ENCODE data around the gene KCNQ2.
"Not testable (repeated sequence)": the region's sequence is repeated elsewhere in the genome, so short reads cannot be mapped to it uniquely, and the experiment has no call there.

The KCNQ2 gene

DNA sequence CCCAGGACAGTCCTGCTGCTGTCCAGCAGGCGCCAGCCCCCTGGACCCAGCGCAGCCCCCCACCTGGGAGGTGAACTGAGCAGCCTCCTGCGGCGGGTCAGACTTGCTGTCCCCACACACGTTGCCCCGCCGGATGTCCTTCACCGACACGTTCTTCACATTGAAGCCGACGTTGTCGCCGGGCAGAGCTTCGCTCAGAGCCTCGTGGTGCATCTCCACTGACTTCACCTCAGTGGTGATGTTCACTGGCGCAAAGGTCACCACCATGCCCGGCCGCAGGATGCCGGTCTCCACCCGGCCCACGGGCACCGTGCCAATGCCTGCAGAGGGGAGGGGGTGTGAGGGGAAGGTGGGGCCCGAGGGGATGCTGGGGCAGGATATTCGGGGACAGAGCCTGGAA lies 18.0 kb upstream of the KCNQ2 start:
- Mint-ChIP-seq H3K27me3 (peaks cover 49% of the 10 kb centered on the region), H3K9me3 (peaks cover 12% of the 10 kb centered on the region), H3K36me3 (ENCODE audit: low read depth) (no peaks in the 10 kb centered on the region), H3K27ac (no peak overlapping the region), H3K4me1 (ENCODE audit: low read depth) (no peaks in the 10 kb centered on the region), H3K4me3 (no peak overlapping the region)
- intact Hi-C loops (cut with micrococcal nuclease) = no loop called here

DNA sequence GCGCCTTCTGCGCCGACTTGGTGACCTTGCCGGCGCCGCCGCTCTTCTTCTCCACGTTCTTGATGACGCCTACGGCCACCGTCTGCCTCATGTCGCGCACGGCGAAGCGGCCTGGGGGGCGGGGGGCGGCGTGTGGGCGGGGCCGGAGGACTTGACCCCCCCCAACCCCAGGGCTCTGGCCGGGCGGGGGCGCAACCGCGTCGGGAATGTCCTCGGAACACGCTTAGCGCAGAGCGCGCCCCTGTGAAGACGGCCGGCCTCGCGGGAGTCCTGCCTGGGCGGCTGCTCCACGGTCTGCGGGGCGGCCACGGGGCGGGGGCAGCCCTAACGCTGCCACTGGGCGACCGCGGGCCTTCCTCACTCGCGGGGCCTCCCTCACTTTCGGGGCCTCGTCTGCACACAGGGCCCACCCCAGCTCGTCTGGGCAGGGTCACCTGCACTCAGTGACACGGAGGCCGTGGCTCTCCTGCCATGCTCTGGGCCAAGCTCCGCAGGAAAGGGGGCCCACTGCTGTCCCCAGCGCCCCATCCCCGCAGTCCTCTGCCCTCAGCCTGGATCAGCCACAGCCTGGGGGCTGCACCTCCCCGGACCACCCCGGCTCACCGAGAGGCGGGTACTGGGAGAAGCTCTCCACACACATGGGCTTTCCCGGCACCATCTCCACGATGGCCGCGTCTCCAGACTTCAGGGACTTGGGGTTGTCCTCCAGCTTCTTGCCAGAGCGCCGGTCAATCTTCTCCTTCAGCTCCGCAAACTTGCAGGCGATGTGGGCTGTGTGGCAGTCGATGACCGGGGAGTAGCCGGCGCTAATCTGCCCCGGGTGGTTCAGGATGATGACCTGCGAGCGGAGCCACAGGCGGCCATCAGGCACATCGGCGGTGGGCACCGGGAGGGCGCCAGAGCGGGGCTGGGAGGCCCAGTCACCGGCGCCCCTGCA lies 16.1 kb upstream of the KCNQ2 start:
- Mint-ChIP-seq H3K27ac (no peak overlapping the region), H3K9me3 (peaks cover 12% of the 10 kb centered on the region), H3K4me3 (no peak overlapping the region), H3K4me1 (ENCODE audit: low read depth) (no peaks in the 10 kb centered on the region), H3K36me3 (ENCODE audit: low read depth) (no peaks in the 10 kb centered on the region), H3K27me3 (peaks cover 61% of the 10 kb centered on the region)
- intact Hi-C loops (cut with micrococcal nuclease) = no loop called here

DNA sequence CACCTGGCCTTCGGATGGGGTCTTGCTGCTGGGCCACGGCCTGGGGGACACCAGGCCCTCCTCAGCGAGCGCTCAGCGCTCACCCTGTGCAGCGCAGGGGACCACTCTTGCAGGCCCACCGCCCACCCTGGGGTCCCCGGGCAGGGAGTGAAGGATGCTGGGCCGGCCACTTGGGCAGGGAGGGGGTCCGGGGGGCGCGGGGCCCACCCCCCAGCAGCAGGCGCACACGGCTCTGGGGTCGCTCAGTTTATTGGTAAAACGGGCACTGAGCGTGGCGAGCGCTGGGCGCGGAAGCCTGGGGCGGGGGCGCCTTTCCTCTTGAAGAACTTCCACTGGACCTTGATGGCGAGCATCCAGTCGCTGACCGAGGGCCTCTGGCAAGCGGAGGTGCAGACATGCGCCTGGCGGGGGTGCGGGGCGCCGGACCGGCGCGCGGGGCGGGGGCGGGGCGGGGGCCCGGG lies 15.4 kb upstream of the KCNQ2 start:
- intact Hi-C loops (cut with micrococcal nuclease) = no loop called here
- Mint-ChIP-seq H3K9me3 (peaks cover 12% of the 10 kb centered on the region), H3K27ac (no peak overlapping the region), H3K4me3 (no peak overlapping the region), H3K27me3 (peaks cover 68% of the 10 kb centered on the region), H3K4me1 (ENCODE audit: low read depth) (no peaks in the 10 kb centered on the region), H3K36me3 (ENCODE audit: low read depth) (no peaks in the 10 kb centered on the region)

DNA sequence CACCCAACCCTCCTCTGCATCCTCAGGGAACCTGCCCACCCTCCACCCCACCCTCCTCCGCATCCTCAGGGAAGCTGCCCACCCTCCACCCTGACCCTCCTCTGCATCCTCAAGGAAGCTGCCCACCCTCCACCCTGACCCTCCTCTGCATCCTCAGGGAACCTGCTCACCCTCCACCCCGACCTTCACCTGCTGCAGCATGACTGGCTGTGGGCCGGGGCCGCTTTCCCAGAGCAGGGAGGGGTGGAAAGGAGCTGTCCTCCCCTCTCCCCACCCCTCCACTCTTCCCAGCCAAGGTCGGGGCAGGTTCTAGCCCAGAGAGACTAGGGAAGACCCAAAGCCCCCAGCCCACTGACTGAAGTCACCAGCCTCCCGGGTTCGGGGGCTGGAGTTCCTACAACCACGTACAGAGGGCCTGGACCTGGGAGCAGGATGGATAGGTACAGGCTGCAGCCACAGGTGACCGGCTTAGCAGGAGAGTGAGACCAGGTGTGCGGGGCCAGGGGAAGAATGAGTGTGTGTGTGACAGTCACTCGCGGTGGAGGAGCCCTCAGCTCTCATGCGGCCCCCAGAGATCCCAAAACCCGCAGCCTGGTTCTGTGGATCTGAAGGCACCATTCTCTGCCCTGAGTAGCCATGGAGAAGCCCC lies 14.8 kb upstream of the KCNQ2 start:
- intact Hi-C loops (cut with micrococcal nuclease) = no loop called here
- Mint-ChIP-seq H3K36me3 (ENCODE audit: low read depth) (no peaks in the 10 kb centered on the region), H3K27me3 (peaks cover 71% of the 10 kb centered on the region), H3K27ac (no peak overlapping the region), H3K4me3 (no peak overlapping the region), H3K9me3 (peaks cover 7% of the 10 kb centered on the region), H3K4me1 (ENCODE audit: low read depth) (no peaks in the 10 kb centered on the region)

DNA sequence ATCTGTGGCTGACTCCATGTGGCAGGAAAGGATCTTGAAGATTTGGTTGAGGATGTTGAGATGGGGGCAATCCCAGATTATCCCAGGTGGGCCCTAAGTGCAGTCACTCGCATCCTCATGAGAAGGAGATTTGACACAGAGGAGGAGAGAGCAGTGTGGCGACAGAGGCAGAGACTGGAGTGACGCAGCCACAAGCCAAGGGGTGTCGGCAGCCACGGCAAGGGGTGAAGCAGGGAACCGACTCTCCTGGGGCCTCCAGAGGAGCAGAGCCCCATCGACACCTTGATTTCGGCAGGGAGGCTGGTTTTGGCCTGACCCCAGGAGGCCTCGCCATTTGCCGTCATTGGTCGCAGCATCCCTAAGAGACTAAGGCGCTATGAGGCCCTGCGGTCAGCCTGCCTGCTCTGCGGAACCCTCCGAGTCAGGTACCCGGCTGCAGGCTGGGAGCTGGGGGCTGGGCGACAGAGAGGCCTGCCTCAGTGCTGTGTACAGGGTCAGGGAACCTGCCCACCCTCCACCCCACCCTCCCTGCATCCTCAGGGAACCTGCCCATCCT lies 13.9 kb upstream of the KCNQ2 start:
- Mint-ChIP-seq H3K9me3 (no peaks in the 10 kb centered on the region), H3K27ac (no peak overlapping the region), H3K27me3 (peaks cover 73% of the 10 kb centered on the region), H3K4me1 (ENCODE audit: low read depth) (no peaks in the 10 kb centered on the region), H3K4me3 (no peak overlapping the region), H3K36me3 (ENCODE audit: low read depth) (no peaks in the 10 kb centered on the region)
- intact Hi-C loops (cut with micrococcal nuclease) = no loop called here

DNA sequence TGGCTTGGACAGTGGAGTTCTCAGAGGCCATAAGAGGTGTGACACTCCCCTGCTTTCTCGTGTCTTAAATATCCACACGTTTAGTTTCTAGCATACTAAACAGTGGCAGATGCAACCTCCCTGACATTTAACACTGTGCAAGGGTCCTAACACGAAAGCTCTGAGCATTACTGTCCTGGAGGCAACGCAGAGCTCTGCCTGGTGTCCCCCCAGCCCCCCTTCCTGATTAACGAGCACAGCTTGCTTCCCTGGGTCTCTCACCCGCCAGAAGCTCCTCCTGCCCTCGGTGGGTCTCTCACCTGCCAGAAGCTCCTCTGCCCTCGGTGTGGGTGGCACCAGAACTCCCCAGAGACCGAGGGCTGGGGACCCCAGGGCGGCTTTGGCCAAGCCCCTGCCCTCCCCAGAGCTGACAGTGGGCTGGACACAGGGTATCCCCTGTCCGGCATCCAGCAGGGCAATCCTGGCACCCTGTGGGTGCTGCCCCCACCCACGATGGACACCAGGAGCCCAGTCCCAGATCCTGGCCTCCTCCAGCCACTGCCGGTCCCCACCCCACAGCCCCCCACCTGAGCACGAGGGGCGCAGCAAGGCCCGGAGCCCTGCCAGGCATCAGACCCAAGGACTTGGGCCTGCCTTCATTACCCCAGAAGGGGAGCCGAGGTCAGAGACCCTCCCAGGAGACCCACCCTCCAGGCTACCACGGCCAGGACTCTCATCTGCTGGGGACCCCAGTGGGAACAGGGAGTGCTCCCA lies 12.4 kb upstream of the KCNQ2 start:
- no peaks in the 10 kb centered on the region for H3K4me1 Mint-ChIP-seq (ENCODE audit: low read depth)
- no peak overlapping the region for H3K27ac Mint-ChIP-seq
- intact Hi-C loops (cut with micrococcal nuclease) = no loop called here
- no peaks in the 10 kb centered on the region for H3K9me3 Mint-ChIP-seq
- H3K27me3 Mint-ChIP-seq = peaks cover 68% of the 10 kb centered on the region
- H3K4me3 Mint-ChIP-seq = no peak overlapping the region
- no peaks in the 10 kb centered on the region for H3K36me3 Mint-ChIP-seq (ENCODE audit: low read depth)

DNA sequence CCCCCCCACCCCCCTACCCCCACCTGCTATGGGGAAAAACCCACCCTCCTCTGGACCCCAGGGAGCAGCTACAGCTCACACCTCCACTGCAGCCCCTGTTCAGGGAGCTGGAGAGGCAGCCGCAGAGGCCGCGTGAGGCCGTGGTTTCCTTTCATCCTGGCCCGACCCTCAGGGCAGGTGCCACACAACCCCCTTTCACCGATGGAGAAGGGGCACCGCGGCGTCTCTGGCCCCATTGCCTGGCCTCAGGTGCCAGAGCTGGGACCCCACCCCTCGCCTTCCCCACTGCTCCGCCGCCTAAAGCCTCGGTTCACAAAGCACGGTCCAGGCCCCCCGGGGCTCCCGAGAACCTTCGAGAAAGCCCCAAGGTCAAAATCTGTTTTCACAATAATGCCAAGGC lies 11.8 kb upstream of the KCNQ2 start:
- Mint-ChIP-seq H3K4me1 (ENCODE audit: low read depth) (no peaks in the 10 kb centered on the region), H3K36me3 (ENCODE audit: low read depth) (no peaks in the 10 kb centered on the region), H3K4me3 (no peak overlapping the region), H3K27ac (no peak overlapping the region), H3K9me3 (no peaks in the 10 kb centered on the region), H3K27me3 (peaks cover 65% of the 10 kb centered on the region)
- intact Hi-C loops (cut with micrococcal nuclease) = no loop called here

DNA sequence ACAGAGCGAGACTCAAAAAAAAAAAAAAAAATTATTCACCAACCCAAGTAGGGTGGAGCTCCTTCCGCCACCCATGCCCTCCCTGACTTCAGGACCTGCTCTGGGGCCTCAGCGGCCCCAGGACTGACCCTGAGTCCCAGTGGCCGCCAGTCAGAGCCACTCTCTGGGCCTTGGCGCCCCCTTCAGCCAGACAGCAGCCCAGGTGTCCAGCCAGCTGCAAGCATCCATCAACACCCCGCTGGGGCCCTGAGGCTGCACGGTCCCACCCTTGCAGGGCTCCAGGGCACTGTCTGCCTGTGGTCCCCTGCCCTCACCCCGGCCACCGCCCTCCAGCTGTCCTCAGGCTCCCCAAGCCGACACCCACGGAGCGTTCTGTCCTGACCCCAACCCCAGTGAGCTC lies 11.4 kb upstream of the KCNQ2 start:
- H3K4me3 Mint-ChIP-seq = no peak overlapping the region
- intact Hi-C loops (cut with micrococcal nuclease) = no loop called here
- H3K9me3 Mint-ChIP-seq = no peaks in the 10 kb centered on the region
- H3K36me3 Mint-ChIP-seq (ENCODE audit: low read depth) = no peaks in the 10 kb centered on the region
- H3K27me3 Mint-ChIP-seq = peaks cover 62% of the 10 kb centered on the region
- no peak overlapping the region for H3K27ac Mint-ChIP-seq
- H3K4me1 Mint-ChIP-seq (ENCODE audit: low read depth) = no peaks in the 10 kb centered on the region

DNA sequence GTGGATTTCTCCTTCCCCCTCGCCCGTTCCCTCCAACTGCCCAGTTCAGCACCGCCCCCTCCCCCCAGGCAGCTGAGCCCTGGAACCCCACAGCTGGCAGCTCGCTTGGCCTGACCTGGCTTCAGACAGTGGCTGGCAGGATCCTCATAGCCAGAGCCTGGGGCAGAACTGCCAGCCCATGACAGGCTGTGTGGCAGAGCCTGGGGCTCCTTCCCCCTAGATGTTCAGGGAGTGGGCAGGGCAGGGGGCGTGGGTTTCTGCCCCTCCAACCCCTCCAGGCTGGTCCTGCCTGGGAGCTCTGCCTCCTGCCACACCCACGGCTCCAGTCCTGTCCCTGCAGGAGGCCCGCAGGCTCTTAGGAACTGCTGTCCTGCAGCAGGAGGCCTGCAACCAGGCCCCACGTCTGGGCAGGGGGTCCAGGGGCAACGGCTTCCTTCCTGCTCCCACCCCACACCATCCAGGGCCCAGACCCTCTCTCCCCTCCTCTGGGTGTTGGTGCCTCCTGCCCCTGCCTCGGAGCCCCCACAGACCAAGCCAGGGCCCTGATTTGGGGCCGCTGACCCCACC lies 9.6 kb upstream of the KCNQ2 start:
- no peak overlapping the region for H3K27ac Mint-ChIP-seq
- no peaks in the 10 kb centered on the region for H3K9me3 Mint-ChIP-seq
- intact Hi-C loops (cut with micrococcal nuclease) = no loop called here
- no peak overlapping the region for H3K4me3 Mint-ChIP-seq
- no peaks in the 10 kb centered on the region for H3K36me3 Mint-ChIP-seq (ENCODE audit: low read depth)
- no peaks in the 10 kb centered on the region for H3K4me1 Mint-ChIP-seq (ENCODE audit: low read depth)
- H3K27me3 Mint-ChIP-seq = peaks cover 64% of the 10 kb centered on the region

DNA sequence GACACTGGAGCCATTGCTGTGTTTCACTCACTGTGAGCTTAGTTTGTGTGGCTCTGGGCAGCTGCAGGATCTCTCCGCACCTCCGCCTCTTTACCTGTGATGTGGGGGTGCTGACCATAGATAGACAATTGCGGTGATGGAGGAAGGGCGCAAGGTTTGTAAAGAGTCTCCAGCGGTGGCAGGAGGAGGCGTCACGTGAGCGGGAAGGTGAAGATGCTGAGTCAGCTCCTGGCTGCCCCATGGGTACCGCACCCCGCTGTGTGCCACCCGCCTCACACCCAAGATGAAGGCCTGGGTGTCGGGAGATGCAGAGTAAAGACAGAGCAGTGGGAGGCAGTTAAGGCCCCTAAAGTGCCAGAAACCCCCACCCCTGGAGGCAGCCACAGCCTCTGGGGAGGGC lies 9.0 kb upstream of the KCNQ2 start:
- H3K27ac Mint-ChIP-seq = no peak overlapping the region
- H3K4me3 Mint-ChIP-seq = no peak overlapping the region
- H3K4me1 Mint-ChIP-seq (ENCODE audit: low read depth) = no peaks in the 10 kb centered on the region
- intact Hi-C loops (cut with micrococcal nuclease) = no loop called here
- H3K36me3 Mint-ChIP-seq (ENCODE audit: low read depth) = no peaks in the 10 kb centered on the region
- H3K27me3 Mint-ChIP-seq = peaks cover 69% of the 10 kb centered on the region
- no peaks in the 10 kb centered on the region for H3K9me3 Mint-ChIP-seq

DNA sequence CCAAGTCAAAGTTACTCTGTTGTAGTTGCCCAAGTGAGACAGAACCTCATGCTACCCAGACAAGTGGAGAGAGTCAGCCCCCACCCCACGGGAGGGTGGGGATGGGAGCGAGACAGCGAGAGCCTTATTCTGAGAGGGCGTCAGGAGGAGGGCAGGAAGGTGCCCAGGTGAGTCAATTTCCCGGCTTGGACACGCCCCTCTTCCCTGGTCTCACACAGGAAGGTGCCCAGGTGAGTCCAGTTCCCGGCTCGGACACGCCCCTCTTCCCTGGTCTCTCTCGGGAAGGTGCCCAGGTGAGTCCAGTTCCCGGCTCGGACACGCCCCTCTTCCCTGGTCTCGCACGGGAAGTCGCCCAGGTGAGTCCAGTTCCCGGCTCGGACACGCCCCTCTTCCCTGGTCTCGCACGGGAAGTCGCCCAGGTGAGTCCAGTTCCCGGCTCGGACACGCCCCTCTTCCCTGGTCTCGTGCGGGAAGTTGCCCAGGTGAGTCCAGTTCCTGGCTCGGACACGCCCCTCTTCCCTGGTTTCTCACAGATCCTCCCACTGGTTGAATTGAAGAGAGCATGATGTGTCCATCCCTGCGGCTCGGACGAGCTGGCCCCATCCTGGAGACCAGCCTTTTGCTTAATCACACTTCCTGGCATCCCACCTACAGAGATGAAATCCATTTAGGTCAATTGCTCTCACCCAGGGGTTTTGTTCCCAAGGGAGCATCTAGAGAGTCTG lies 7.4 kb upstream of the KCNQ2 start:
- H3K36me3 Mint-ChIP-seq (ENCODE audit: low read depth); H3K4me1 Mint-ChIP-seq (ENCODE audit: low read depth); H3K27ac Mint-ChIP-seq; H3K4me3 Mint-ChIP-seq; intact Hi-C loops (cut with micrococcal nuclease); H3K9me3 Mint-ChIP-seq: not testable (repeated sequence)
- H3K27me3 Mint-ChIP-seq = peaks cover 75% of the 10 kb centered on the region

DNA sequence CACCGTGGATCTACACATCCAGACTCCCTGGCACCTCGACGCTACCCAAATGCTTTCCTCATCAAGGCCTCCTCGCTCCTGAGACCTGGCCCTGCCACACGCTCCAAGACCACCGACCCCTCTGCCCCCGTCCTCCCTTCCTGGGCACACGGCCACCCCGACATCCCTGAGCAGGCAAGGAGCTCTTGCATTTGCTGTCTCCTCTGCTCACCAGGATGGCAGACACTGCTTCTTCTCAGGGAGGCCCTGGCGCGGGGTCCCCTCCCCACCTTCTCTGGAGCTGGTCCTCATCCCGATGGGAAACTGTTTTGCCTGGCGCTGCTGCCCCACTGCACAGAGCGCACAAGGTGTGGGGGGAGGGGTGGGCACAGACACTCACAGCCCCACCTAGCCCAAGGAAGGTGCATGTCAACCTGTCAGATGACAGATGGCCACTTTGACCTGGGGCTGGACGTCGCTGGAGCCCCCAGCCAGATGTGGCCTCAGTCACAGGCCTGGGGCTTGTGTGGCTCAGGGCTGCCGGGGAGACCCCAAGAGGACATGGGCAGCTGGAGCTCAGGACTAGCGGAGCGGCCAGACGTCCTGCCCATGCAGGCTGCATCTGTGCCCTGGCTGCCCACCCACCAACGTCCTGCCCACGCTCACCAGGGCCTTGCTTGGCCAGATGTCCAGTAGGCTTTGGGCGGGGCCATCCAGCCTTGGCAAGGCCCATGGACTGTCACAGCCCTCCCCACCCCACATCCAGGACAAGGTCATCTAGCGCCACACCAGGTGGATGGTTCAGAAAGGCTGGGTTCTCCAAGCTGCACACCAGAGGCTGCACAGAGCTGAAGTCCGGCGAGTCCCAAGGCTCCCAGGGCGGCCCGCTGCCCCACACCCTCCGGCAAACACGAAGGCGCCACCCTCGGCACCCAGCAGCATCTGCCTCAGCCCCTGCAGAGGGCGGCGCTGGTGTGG lies 6.2 kb upstream of the KCNQ2 start:
- H3K36me3 Mint-ChIP-seq (ENCODE audit: low read depth) = no peaks in the 10 kb centered on the region
- no peaks in the 10 kb centered on the region for H3K9me3 Mint-ChIP-seq
- peaks cover 75% of the 10 kb centered on the region for H3K27me3 Mint-ChIP-seq
- no peaks in the 10 kb centered on the region for H3K4me1 Mint-ChIP-seq (ENCODE audit: low read depth)
- no peak overlapping the region for H3K27ac Mint-ChIP-seq
- no peak overlapping the region for H3K4me3 Mint-ChIP-seq
- intact Hi-C loops (cut with micrococcal nuclease) = no loop called here
